ENCODE measurements around the gene NANS. TPM values are rescaled to one million over a fixed set of nuclear protein-coding genes. Genes with fewer than 3 reads are reported as not detected.
"Not testable (repeated sequence)": the region's sequence is repeated elsewhere in the genome, so short reads cannot be mapped to it uniquely, and the experiment has no call there.

The NANS gene
- total RNA-seq, 1 experiment from 2014 or later = 77.9 TPM

DNA sequence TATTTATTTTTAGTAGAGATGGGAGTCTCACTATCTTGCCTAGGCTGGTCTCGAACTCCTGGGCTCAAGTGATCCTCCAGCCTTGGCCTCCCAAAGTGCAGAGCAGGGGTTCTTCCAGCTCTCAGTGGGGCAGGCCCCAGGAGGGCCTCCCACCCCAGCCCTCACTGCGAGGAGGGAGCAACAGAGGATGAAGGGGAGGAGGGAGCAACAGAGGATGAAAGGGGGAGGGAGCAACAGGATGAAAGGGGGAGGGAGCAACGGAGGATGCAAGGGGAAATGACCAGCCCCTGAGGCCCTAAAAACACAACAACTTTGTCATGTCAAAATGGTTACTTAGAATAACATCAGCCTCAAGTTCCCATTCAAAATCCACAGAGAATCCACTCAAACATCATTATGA is 52.5 kb downstream of the NANS start:
- DNase-seq = no peak
- Histone ChIP-seq H3K79me2 (ENCODE audit: low read length) (peaks cover 20% of the 10 kb centered on the region), H3K36me3 (ENCODE audit: insufficient read depth, low read length) (peaks cover 23% of the 10 kb centered on the region), H3K9me3 (ENCODE audit: low read length) (no peaks in the 10 kb centered on the region), H3K9me2 (replicated peaks; ENCODE audit: insufficient read depth, low read length) (no peaks in the 10 kb centered on the region), H3K27ac (ENCODE audit: low read length) (peak overlapping the region; percentile 92), H3K4me3 (ENCODE audit: low read length) (no peak overlapping the region), H3K9ac (ENCODE audit: low read length) (no peak overlapping the region), H3K27me3 (ENCODE audit: low read length) (no peaks in the 10 kb centered on the region), H4K20me1 (ENCODE audit: insufficient read depth, low read depth, low read length) (no peaks in the 10 kb centered on the region), H3K4me2 (ENCODE audit: low read depth, low read length, poor library complexity, severe bottlenecking) (peak overlapping the region; percentile 64), H2AFZ (ENCODE audit: low read length) (no peak overlapping the region), H3K4me1 (ENCODE audit: low read length) (peaks cover 54% of the 10 kb centered on the region)

GRCh38 chr9:98117097-98117496 is 60.6 kb downstream of the NANS start:
- H2AFZ ChIP-seq (ENCODE audit: low read length); H3K9ac ChIP-seq (ENCODE audit: low read length); H3K27me3 ChIP-seq (ENCODE audit: low read length); H3K4me3 ChIP-seq (ENCODE audit: low read length); H3K9me3 ChIP-seq (ENCODE audit: low read length); DNase-seq; H3K4me2 ChIP-seq (ENCODE audit: low read depth, low read length, poor library complexity, severe bottlenecking); H3K9me2 ChIP-seq (replicated peaks; ENCODE audit: insufficient read depth, low read length); H3K36me3 ChIP-seq (ENCODE audit: insufficient read depth, low read length); H4K20me1 ChIP-seq (ENCODE audit: insufficient read depth, low read depth, low read length): not testable (repeated sequence)
- Histone ChIP-seq H3K27ac (ENCODE audit: low read length) (peak overlapping the region; percentile 74; the same call in 1 of the 2 replicates), H3K4me1 (ENCODE audit: low read length) (peaks cover 33% of the 10 kb centered on the region), H3K79me2 (ENCODE audit: low read length) (peaks cover 19% of the 10 kb centered on the region)

DNA sequence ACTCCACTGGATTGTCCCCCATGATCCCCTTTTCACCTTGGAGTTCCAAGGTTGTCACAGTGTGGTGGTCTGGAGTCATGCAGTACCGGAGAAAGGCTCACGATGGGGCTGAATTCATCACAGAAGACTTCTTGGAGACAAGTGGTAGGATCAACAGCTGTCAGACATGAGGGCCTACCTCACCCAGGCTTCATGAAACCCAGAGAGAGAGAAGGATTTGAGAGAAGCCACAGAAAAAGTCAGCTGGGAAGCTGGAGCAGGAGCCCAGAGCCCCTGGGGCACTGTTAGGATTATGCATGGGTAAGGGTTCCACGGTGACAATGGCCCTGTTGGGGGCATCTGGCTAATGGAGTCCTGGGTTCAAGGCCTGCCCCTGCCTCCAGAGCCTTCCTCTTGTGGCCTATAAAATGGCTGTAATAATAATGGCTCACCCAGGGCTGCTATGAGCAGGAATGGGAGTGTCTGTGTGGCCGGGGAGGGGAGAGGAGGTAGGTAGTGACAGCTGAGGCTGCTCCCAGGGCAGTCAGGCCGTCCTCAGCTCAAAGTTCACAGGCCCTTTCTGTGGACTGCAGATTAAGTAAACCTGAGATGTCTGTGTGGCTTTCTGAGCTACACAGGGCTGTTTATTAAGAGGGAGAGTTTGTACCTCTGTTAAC is 61.6 kb downstream of the NANS start:
- H3K27ac ChIP-seq (ENCODE audit: low read length) = peak overlapping the region; percentile 74
- peak overlapping the region; percentile 82 for H3K9ac ChIP-seq (ENCODE audit: low read length)
- H3K27me3 ChIP-seq (ENCODE audit: low read length) = no peaks in the 10 kb centered on the region
- peak; percentile 71 for DNase-seq
- H4K20me1 ChIP-seq (ENCODE audit: insufficient read depth, low read depth, low read length) = no peaks in the 10 kb centered on the region
- H3K4me3 ChIP-seq (ENCODE audit: low read length) = peak overlapping the region; percentile 81
- peak overlapping the region; percentile 19; the same call in 1 of the 2 replicates for H2AFZ ChIP-seq (ENCODE audit: low read length)
- H3K9me3 ChIP-seq (ENCODE audit: low read length) = no peaks in the 10 kb centered on the region
- H3K4me1 ChIP-seq (ENCODE audit: low read length) = peaks cover 32% of the 10 kb centered on the region
- peaks cover 18% of the 10 kb centered on the region for H3K79me2 ChIP-seq (ENCODE audit: low read length)
- peak overlapping the region; percentile 71 for H3K4me2 ChIP-seq (ENCODE audit: low read depth, low read length, poor library complexity, severe bottlenecking)
- H3K9me2 ChIP-seq (replicated peaks; ENCODE audit: insufficient read depth, low read length) = no peaks in the 10 kb centered on the region
- no peaks in the 10 kb centered on the region for H3K36me3 ChIP-seq (ENCODE audit: insufficient read depth, low read length)

DNA sequence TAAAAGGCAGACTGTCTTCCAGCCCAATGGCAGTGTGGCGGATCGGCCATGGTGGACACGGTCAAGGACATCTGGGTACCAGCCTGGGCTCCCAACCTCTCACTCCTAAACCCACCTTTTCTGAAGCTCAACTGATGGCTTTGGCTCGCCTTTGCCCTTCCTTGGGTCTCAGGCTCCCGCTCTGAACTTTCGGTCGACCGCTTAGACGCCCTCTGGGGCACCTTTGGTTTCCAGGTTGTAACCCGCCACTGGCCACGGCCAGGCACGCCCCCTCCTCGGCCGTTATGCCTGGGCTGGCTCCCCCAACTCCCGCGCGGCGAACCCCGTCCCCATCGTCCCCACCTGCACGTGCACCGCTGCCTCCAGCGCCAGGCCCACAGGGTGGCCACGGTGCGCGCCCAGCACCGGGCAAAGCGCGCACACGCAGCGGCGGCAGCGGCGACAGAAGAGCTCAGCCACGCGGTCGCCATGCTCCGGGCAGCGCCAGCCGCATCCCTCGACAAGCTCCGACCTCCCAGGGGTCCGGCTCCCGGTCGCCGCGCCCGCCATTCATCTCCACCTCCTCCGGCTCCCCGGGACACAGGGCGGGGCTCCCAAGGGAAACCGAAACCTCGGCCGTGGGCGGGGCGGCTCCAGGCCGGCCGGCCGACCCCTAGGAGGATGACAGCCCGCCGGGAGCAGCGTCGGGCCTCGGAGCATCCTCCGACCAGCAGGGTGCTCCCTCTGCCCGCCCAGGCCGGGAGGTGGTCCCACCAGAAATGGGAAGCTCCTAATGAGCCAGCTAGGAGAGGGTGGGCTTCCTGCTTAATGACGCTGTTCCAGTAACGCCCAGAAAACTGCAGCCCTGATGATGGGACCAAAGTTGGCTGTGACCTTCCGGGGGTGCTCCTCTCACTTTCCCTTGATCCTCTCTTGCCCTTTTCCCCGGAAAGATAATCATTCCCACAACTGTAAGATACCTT is 62.4 kb downstream of the NANS start, which contains the start of gene TRIM14:
Gene TRIM14, minus strand, starts transcription at position 583 of the 962 bp plus-strand sequence. Its CDS starts 34 bp downstream, at position 549.
- no peaks in the 10 kb centered on the region for H3K27me3 ChIP-seq (ENCODE audit: low read length)
- H3K9me3 ChIP-seq (ENCODE audit: low read length) = no peaks in the 10 kb centered on the region
- peak; percentile 80 for DNase-seq
- peaks cover 32% of the 10 kb centered on the region for H3K4me1 ChIP-seq (ENCODE audit: low read length)
- H3K27ac ChIP-seq (ENCODE audit: low read length) = peak within 1 kb of the TSS; percentile 74
- H3K4me3 ChIP-seq (ENCODE audit: low read length) = peak within 1 kb of the TSS; percentile 81
- H2AFZ ChIP-seq (ENCODE audit: low read length) = peak within 1 kb of the TSS; percentile 19; the same call in 1 of the 2 replicates
- no peaks in the 10 kb centered on the region for H3K36me3 ChIP-seq (ENCODE audit: insufficient read depth, low read length)
- H4K20me1 ChIP-seq (ENCODE audit: insufficient read depth, low read depth, low read length) = no peaks in the 10 kb centered on the region
- peaks cover 18% of the 10 kb centered on the region for H3K79me2 ChIP-seq (ENCODE audit: low read length)
- H3K9me2 ChIP-seq (replicated peaks; ENCODE audit: insufficient read depth, low read length) = no peaks in the 10 kb centered on the region
- peak within 1 kb of the TSS; percentile 82 for H3K9ac ChIP-seq (ENCODE audit: low read length)
- peak within 1 kb of the TSS; percentile 71 for H3K4me2 ChIP-seq (ENCODE audit: low read depth, low read length, poor library complexity, severe bottlenecking)

DNA sequence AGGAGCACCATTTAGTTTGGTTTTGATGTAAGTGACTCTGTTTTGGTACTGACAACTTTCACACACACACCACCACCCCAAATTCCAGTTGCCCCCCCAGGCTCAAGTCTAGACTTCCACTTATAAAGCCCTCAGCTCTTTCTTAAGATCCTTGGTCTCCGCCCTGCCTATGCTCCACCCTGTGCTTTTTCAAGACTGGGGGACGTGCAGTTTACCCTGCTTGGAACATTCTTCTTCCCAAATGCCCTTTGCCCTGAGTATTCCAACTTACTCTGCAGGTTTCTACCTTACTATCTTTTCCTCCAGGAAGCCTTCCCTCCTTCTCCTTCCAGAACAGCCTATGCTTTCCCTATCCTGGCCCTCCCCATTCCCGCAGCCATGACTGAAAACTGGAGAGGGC is 63.9 kb downstream of the NANS start:
- H3K4me3 ChIP-seq (ENCODE audit: low read length) = no peak overlapping the region
- H3K36me3 ChIP-seq (ENCODE audit: insufficient read depth, low read length) = no peaks in the 10 kb centered on the region
- no peaks in the 10 kb centered on the region for H3K9me3 ChIP-seq (ENCODE audit: low read length)
- H3K9me2 ChIP-seq (replicated peaks; ENCODE audit: insufficient read depth, low read length) = no peaks in the 10 kb centered on the region
- peaks cover 32% of the 10 kb centered on the region for H3K4me1 ChIP-seq (ENCODE audit: low read length)
- H2AFZ ChIP-seq (ENCODE audit: low read length) = no peak overlapping the region
- no peak overlapping the region for H3K4me2 ChIP-seq (ENCODE audit: low read depth, low read length, poor library complexity, severe bottlenecking)
- H4K20me1 ChIP-seq (ENCODE audit: insufficient read depth, low read depth, low read length) = no peaks in the 10 kb centered on the region
- H3K27me3 ChIP-seq (ENCODE audit: low read length) = no peaks in the 10 kb centered on the region
- no peak overlapping the region for H3K9ac ChIP-seq (ENCODE audit: low read length)
- H3K27ac ChIP-seq (ENCODE audit: low read length) = no peak overlapping the region
- no peak for DNase-seq
- peaks cover 18% of the 10 kb centered on the region for H3K79me2 ChIP-seq (ENCODE audit: low read length)

GRCh38 chr9:98121058-98121457 is 64.5 kb downstream of the NANS start:
- H3K9ac ChIP-seq (ENCODE audit: low read length) = no peak overlapping the region
- H2AFZ ChIP-seq (ENCODE audit: low read length) = peak overlapping the region; percentile 10; the same call in 1 of the 2 replicates
- H3K79me2 ChIP-seq (ENCODE audit: low read length) = peaks cover 18% of the 10 kb centered on the region
- no peak overlapping the region for H3K4me3 ChIP-seq (ENCODE audit: low read length)
- H3K27ac ChIP-seq (ENCODE audit: low read length) = no peak overlapping the region
- no peaks in the 10 kb centered on the region for H4K20me1 ChIP-seq (ENCODE audit: insufficient read depth, low read depth, low read length)
- H3K4me2 ChIP-seq (ENCODE audit: low read depth, low read length, poor library complexity, severe bottlenecking) = no peak overlapping the region
- H3K9me2 ChIP-seq (replicated peaks; ENCODE audit: insufficient read depth, low read length) = no peaks in the 10 kb centered on the region
- no peak for DNase-seq
- peaks cover 32% of the 10 kb centered on the region for H3K4me1 ChIP-seq (ENCODE audit: low read length)
- H3K36me3 ChIP-seq (ENCODE audit: insufficient read depth, low read length) = no peaks in the 10 kb centered on the region
- no peaks in the 10 kb centered on the region for H3K27me3 ChIP-seq (ENCODE audit: low read length)
- no peaks in the 10 kb centered on the region for H3K9me3 ChIP-seq (ENCODE audit: low read length)

DNA sequence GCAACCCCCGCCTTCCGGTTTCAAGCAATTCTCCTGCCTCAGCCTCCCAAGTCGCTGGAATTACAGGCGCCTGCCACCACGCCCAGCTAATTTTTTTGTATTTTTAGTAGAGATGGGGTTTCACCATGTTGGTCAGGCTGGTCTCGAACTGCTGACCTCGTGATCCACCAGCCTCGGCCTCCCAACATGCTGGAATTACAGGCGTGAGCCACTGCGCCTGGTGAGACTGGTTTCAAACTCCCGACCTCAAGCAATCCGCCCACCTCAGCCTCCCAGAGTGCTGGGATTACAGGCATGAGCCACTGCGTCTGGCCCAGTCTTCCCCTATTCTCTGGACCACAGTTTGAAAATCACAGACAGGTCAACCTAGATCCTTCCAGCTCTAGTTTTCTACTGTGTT is 67.6 kb downstream of the NANS start:
- not testable (repeated sequence) for H3K36me3 ChIP-seq (ENCODE audit: insufficient read depth, low read length); H3K4me2 ChIP-seq (ENCODE audit: low read depth, low read length, poor library complexity, severe bottlenecking); H2AFZ ChIP-seq (ENCODE audit: low read length); H3K9me2 ChIP-seq (replicated peaks; ENCODE audit: insufficient read depth, low read length); H3K4me3 ChIP-seq (ENCODE audit: low read length); H4K20me1 ChIP-seq (ENCODE audit: insufficient read depth, low read depth, low read length); H3K27me3 ChIP-seq (ENCODE audit: low read length); H3K9me3 ChIP-seq (ENCODE audit: low read length); H3K27ac ChIP-seq (ENCODE audit: low read length); H3K9ac ChIP-seq (ENCODE audit: low read length); DNase-seq; H3K79me2 ChIP-seq (ENCODE audit: low read length)
- H3K4me1 ChIP-seq (ENCODE audit: low read length) = peaks cover 20% of the 10 kb centered on the region

Data from Karpas-422 (cell line).